ENCODE results near the gene UBAP1. TPM values are rescaled to one million over a fixed set of nuclear protein-coding genes. Genes with fewer than 3 reads are reported as not detected.
"Not testable (repeated sequence)": the region's sequence is repeated elsewhere in the genome, so short reads cannot be mapped to it uniquely, and the experiment has no call there.

Gene UBAP1
- total RNA-seq, 1 donor from 2014 or later: 40.6 TPM

DNA sequence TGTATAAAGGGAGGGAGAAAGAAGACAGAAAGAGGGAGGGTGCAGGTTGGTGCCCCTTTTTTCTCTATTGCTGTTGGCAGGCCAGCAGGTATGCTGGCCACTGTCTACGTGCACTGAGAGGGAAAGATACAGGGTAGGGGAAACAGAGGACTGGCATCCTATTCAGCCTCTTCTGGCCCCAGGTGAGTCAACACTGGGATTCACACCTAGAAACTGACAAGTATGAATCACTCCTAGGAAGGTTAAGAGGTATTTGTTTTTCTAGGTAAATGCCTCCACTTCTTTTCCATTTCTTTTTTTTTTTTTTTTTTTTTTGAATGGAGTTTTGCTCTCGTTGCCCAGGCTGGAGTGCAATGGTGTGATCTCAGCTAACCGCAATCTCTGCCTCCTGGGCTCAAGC, 2.8 kb upstream of the UBAP1 start:
- intact Hi-C loops (cut with DNase I): loop anchor here (5.0 to 10.0 kb wide), 2 partner anchors 51 to 76 kb away; partner anchors contain the start of gene DCAF12
- DNase-seq (ENCODE audit: low spot score): no peak

DNA sequence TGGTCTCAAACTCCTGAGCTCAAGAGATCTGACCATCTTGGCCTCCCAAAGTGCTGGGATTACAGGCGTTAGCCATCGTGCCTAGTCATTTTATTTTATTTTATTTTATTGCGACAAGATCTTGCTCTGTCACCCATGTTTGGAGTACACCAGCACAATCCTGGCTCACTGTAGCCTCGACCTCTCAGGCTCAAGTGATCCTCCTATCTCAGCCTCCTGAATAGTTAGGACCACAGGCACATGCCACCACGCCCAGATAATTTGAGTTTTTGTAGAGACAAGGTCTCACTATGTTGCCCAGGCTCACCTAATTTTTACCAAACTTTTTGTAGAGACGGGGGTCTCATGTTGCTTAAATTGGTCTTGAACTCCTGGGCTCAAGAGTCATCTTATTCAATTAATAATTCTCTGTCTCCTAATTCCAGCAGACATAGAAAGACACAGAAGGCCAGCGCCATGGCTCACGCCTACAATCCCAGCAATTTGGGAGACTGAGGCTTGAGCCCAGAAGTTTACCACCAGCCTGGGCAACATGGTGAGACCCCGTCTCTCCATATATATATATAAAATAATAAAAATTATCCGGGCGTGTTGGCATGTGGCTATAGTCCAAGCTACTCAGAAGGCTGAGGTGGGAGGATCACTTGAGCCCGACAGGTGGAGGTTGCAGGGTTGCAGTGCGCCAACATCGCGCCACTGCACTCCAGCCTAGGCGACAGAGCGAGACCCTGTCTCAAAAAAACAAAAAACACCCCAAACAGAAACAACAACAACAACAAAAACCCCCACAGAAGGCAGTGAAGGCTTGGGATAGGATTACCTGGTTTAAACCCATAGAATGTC, 1.0 kb upstream of the UBAP1 start:
- intact Hi-C loops (cut with DNase I): loop anchor here (5.0 to 10.0 kb wide), 2 partner anchors 53 to 74 kb away; partner anchors contain the start of gene DCAF12
- no peak for DNase-seq (ENCODE audit: low spot score)

DNA sequence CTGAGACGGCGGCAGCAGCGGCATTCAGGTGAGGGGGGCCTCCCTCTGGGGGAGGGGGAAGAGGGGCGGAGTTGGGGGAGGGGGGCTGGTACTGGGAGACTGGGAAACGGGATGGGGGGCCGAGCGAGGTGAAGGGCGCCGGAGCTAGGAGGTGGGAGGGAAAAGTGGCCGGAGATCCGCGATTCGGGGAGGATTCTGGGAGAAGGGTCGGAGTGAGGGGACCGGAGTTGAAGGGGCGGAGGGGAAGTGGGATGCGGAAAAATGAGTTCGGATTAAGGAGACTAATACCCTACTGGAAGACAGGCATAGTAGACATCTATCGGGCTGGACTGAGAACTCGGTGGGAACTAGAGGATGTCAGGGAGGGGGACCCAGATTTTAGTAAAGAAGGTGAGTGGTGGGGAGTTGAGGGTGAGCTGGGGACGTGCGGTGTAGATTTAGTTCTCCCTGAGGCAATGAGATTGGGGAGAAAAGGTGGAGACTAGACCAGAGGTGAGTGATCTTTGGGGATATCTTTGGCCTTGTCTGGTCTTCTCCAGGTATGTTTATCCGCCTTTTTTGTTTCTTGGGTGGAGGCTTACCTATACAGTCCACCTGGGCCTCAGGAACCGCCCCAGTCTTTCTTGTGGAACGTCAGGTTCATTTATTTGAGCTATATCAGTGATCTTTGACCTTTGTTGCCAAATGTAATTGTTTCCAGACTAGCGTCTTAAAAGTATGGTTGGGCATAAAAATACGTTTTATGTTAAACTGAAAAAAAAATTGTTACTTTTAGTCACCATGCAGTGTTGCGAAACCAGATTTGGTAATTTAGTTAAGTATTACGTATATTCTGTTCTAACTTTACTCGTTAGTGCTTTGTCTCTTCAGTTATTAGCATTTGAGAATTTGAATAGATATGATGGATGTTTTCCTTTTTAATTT, 632 bp downstream of the UBAP1 start:
- intact Hi-C loops (cut with DNase I): loop anchor here (5.0 to 10.0 kb wide), 2 partner anchors 55 to 73 kb away; partner anchors contain the start of gene DCAF12
- DNase-seq (ENCODE audit: low spot score): no peak

DNA sequence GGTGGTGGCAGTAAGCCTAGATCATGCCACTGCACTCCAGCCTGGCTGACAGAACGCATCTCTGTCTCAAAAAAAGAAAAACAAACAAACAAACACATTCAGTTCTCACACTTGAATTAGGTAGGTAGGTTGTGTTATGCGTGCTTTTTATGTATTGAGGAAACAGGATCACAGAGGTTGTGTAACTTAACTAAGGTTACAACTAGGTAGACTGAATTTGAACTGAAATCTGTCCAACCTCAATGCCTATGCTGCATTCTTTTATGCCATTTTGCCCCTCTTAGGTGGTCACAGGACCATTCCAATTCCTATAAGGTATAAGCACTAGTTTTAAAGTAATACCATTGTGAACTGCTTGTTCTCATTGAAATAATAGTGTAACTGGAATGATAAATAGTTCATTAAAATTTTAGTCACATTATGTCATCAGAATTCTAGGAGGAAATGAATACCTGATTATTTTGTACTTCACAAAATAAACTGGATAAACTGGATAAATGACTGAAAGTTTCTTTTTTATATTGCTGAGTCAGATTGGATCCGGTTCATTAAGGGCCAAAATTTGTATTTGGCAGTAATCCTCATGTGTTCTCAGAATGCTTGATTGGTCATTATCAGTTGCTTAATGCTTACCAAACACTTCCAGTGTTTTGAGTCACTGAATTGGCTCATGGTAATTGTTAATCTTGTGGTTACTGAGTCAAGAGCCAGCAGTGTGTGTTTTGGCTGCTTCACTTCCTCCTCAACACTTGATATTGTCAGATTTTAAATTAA, 7.1 kb downstream of the UBAP1 start:
- no peak for DNase-seq (ENCODE audit: low spot score)
- intact Hi-C loops (cut with DNase I): no loop called here

DNA sequence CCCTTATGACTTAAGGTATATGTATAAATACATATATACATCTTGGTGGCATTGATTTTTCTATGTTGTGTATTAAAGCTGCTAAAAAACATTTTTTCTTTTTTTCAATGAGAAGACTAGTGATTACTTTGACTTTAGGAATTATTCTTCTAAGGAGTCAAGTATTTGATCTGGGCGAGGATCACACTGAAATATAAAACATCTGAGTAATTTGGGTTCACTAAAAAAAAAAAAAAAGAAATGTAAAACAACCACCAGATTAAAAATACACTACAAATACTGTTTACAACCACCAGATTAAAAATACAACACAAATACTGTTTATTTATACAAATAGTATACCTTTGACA, 9.0 kb downstream of the UBAP1 start:
- no peak for DNase-seq (ENCODE audit: low spot score)
- intact Hi-C loops (cut with DNase I): no loop called here

DNA sequence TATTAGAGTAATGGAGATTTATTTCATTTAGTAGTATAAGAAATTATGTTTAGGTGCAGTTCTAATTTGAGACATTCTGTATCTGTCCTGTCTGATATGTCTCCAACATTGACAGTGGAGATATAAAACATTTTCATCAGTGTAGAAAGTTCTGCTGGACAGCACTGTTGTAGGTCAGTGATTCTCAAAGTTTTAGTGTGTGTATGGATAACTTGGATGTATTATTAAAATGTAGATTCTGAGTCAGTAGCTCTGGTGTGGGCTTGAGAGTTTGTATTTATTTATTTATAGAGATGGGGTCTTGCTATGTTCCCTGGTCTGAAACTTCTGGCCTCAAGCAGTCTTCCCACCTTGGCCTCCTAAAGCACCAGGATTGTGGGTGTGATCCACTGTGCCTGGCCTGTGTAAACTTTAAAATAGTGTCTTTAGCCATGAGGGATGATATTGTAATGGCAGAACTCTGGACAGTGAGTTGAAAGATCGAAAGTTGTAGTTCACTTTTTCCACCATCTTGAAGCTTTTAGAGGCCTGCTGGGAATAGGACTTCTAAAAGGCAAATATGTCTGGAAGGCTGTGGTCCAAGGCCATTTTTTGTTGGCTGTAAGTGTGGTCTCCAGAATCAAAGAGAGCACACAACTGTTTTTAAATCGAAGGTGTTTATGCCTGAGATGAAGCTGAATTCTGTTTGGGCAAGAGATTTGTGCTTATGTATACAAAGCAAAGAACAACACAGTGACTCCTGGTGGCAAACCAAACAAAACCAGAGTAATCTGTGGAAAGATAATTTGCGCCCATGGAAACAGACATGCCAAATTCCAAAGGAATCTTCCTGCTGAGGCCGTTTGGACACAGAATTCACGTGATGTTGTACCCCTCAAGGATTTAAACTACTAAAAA, 12.4 kb downstream of the UBAP1 start:
- DNase-seq (ENCODE audit: low spot score): no peak
- intact Hi-C loops (cut with DNase I): no loop called here

DNA sequence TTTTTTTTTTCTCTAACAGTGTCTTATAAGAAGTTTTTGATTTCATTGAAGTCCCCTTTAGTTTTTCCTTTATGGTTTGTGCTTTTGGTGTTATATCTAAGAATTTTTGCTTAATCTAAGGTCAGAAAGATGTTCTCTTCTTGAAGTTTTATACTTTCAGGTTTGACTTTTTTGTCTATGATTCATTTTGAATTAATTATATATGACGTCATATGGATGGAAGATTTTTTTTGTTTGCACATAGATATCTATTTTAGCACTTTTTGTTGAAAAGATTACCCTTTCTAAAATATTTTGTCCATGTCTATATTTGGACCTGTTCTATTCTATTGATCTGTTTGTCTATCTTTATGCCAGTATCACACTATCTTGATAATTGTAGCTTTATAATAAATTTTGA, 16.3 kb downstream of the UBAP1 start:
- DNase-seq (ENCODE audit: low spot score): no peak
- intact Hi-C loops (cut with DNase I): no loop called here

DNA sequence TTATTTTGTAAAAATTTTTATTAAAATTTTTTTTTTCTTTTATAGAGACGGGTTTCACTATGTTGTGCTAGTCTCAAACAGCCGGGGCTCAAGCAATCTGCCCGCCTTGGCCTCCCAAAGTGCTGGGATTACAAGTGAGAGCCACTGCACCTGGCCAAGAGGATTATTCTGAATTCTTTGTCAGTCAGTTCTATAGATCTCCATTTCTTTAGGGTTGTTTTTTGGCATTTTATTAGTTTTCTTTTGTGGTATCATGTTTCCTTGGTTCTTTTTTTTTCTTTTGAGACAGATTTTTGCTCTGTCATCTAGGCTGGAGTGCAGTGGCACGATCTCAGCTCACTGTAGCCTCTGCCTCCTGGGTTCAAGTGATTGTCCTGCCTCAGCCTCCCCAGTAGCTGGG, 18.4 kb downstream of the UBAP1 start:
- intact Hi-C loops (cut with DNase I); DNase-seq (ENCODE audit: low spot score): not testable (repeated sequence)

DNA sequence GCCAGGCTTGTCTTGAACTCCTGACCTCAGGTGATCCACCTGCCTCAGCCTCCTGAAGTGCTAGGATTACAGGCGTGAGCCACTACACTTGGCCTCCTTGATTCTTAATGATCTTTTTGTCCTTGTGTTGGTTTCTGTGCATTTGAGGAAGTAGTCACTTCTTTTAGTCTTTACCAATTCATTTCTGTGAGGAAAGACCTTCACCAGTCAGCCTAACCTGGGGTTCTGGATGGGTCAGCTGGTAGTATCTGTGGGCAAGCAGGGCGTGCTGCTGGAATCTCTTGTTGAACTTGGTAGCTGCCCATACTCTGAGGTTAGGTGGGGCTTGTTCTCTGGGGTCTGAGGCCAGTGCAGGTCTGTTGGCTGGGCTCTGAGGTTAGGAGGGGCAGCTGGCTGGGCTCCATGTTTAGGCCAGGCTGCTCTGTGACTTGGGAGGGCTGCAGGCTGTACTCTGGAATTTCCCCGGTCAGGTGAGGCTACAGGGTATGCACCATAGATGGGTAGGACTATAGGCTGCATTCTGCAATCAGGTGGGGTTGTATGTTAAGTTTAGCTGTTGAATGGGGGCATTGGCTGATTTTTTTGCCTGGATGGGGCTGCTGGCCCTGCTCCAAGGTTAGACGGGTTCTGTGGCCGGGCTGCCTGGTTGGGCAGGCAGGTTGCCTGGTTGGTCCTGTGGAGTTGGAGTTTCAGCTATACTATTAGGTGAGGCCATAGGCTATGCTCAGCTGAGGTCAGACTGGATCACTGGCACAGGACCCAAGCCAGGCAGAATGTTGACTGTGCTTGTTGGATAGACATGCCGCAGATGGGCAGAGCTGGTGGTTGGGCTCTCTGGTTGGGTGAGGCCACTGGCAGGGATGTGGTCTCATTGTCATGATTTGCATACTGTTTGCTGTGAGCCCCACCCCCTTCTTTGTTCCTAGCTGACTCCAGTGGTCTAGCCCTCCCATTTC, 19.2 kb downstream of the UBAP1 start:
- intact Hi-C loops (cut with DNase I): no loop called here
- no peak for DNase-seq (ENCODE audit: low spot score)

DNA sequence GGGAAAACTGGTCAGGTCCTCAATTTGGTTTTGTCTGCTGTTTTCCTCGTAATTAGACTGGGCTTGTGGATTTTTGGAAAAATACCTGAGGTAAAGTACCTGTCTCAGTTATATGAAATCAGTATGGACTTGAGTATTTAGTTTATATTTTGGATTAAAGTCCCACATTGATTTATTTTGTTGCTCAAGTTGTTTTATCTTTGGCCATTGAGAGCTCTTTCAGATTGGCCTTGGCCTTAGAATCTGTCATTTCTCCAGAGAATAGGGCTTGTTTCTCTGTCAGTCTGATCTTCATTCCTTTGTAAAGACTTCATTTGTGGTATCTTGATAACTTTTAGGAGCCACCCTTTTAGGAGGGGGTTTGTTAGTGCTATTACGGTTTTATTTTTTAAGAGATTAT, 21.2 kb downstream of the UBAP1 start:
- no peak for DNase-seq (ENCODE audit: low spot score)
- intact Hi-C loops (cut with DNase I): no loop called here

DNA sequence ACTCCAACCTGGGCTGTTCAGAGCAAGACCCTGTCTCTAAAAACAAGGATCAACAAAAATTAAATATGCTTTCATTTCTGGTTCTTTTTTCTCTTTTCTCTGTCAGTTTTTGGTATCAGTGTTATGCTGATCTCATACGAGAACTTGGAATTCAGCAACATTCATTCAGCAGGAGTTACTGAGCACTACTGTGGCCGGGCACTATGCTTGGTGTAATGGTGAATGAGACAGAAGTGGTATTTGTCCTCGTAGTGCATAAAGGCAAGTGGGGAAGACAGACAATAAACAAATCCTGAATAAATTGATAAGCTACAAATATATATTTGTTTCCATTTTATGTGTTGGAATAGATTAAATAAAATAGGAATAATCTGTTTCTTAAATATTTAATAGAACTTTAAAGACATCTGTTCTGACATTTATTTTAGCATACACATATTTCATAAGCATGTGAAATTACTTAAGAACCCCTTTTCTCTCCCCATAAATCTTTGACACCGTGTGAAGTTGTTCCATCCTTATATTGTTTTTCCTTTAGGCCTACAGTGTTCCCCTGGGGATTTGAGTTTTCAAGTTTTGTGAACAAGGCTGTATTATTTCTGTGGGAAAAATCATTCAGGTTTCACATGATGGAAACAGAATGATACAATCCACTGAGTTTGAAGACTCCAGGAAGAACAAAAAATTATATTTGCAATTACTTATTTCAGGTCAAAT, 24.6 kb downstream of the UBAP1 start:
- intact Hi-C loops (cut with DNase I): no loop called here
- DNase-seq (ENCODE audit: low spot score): no peak

DNA sequence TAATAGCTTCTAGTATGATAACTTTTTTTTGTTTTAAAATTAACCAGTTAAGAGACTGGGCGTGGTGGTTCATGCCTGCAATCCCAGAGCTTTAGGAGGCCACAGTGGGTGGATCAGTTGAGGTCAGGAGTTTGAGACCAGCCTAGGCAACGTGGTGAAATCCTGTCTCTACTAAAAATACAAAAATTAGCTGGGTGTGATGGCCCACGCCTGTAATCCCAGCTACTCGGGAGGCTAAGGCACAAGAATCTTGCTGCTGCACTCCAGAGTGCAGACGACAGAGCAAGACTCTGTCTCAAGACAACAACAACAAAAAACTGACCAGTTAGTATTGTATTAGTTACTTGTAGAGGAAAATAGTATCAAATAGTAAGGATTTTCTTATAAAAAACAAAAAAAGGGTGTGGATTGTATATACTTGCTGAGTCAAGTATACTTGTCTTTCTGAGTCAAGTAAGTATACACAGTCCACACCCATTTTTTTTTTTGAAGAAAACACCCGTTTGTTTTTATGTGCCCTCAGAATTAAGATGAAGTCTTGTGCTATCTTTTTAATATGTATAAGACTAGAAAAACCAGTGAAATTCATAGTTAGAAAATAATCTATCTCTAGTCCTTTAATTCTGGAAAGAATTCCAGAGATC, 25.3 kb downstream of the UBAP1 start:
- intact Hi-C loops (cut with DNase I): no loop called here
- DNase-seq (ENCODE audit: low spot score): no peak

DNA sequence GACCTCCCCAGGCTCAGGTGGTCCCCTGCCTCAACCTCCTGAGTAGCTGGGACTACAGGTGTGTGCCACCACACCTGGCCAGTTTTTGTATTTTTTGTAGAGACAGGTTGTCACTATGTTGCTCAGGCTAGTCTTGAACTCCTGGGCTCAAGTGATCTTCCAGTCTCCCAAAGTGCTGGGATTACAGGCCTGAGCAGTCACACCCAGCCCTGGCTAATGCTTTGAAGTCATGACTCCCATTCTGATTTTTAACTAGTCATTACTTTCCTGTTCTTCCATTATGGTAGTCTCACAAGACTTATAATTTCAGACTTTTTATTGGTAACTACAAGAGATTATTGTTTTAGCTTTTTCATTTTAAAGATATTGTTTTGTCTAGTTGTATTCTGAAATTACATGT, 26.3 kb downstream of the UBAP1 start:
- intact Hi-C loops (cut with DNase I): no loop called here
- DNase-seq (ENCODE audit: low spot score): no peak

DNA sequence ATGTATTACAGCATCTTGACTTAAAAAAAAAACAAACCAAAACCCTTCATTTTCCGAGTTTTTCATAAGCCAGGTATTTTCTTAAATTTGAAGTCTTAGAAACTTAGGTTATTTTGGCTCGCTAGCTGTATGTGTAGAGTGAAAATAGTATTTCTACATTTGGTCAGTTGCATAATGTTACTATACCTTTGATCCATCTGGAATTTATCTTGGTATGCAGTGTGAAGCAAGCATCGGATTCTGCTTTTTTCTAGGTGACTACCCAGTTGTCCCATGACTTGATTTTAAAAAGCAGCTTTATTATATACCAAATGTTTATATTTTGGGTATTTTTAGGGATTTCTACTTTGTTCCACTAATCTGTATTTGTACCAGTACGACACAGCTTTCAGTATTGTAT, 27.7 kb downstream of the UBAP1 start:
- intact Hi-C loops (cut with DNase I): no loop called here
- no peak for DNase-seq (ENCODE audit: low spot score)

DNA sequence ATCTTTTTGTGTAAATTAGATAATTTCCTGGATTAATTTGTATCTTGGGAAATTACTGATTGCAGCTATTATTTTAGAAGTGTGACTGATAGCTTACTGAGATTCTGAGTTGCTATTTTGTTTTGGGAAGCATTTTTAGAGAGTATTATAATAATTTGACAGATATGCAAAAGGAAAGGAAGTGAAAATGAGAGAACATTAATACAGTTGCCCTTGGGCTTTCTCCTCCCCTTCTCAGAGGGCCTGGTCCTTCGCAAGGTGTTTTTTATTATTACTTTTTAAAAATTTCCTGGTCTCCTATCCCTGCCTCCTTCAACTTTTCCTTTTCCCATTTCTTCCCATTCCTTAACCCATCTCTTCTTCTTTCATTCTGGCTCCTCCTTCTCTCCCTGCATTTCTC, 32.6 kb downstream of the UBAP1 start:
- DNase-seq (ENCODE audit: low spot score): no peak
- intact Hi-C loops (cut with DNase I): no loop called here

DNA sequence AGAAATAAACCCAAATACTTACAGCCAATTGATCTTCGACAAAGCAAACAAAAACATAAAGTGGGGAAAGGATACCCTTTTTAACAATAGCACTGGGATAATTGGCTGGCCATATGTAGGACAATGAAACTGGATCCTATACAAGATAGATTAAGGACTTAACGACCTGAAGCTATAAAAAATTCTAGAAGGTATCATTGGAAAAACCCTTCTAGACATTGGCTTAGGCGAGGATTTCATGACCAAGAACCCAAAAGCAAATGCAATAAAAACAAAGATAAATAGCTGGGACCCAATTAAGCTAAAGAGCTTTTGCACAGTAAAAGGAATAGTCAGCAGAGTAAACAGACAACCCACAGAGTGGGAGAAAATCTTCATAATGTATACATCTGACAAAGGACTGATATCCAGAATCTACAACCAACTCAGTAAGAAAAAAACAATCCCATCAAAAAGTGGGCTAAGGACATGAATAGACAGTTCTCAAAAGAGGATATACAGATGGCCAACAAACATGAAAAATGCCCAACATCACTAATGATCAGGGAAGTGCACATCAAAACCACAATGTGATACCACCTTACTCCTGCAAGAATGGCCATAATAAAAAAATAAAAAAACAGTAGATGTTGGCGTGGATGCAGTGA, 35.6 kb downstream of the UBAP1 start:
- intact Hi-C loops (cut with DNase I); DNase-seq (ENCODE audit: low spot score): not testable (repeated sequence)
